Measurements from ENCODE around the gene CEBPA. TPM values are rescaled to one million over a fixed set of nuclear protein-coding genes. Genes with fewer than 3 reads are reported as not detected.

CEBPA gene
- total and polyA plus RNA-seq, 10 of the 15 experiments (the other 5 are each of a cell fraction or from before 2014, with no cell fraction given) = 0.04 to 0.36 (median 0.13) TPM; not detected in 4

DNA sequence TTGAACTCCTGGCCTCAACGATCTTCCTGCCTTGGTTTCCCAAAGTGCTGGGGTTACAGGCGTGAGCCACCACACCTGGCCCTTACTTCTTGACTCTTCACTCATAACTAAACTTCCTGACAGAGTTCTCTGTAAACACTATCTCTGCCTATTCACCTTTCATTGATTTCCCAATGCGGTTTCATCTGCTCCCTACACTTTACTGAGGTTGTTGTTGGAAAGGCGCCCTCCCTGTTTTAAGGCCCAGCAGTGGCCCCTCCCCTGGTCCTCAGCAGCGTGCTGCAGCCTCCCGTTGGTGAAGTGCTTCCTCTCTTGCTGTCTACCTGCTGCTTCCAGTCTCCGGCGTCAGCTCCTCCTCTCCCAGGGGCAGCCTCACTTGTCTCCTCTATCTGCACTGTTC lies 26.7 kb upstream of the CEBPA start:
- DNase-seq (ENCODE audit: low read depth, low spot score) (no peak), ATAC-seq (no peak), FAIRE-seq (no peak)
- ChIA-PET RAD21 (ENCODE audit: unreplicated experiment) (no interaction called here), CTCF (no interaction called here), POLR2A (no interaction called here), SMC1A (ENCODE audit: uncharacterized antibody, unreplicated experiment) (no interaction called here)
- no peaks in the 10 kb centered on the region for H3K79me2 ChIP-seq (ENCODE audit: control insufficient read depth, insufficient read depth, low read length)
- BruUV-seq (replicated peaks) = no TSS peak
- no peaks in the 10 kb centered on the region for H3K9me3 ChIP-seq (replicated peaks; ENCODE audit: control insufficient read depth, insufficient read depth, low read length)
- WGBS (ENCODE audit: insufficient coverage, insufficient replicate concordance, low lambda C conversion rate, missing lambda C conversion rate) = 35% methylated on average over 8 of the region's 8 CpGs
- no peak overlapping the region for H3K27ac ChIP-seq (ENCODE audit: control insufficient read depth, insufficient read depth)
- in situ Hi-C loops (cut with MboI) (no loop called here), intact Hi-C loops (cut with micrococcal nuclease; ENCODE audit: unreplicated experiment) (no loop called here)
- no peak overlapping the region for H3K9ac ChIP-seq (ENCODE audit: control insufficient read depth, insufficient read depth, low read length)
- no peak overlapping the region for H2AFZ ChIP-seq (ENCODE audit: control insufficient read depth, low read depth, low read length)
- no peaks in the 10 kb centered on the region for H3K4me1 ChIP-seq (ENCODE audit: control insufficient read depth, insufficient read depth, low read length)
- H3K4me2 ChIP-seq (ENCODE audit: control insufficient read depth, insufficient read depth) = no peak overlapping the region
- no peaks in the 10 kb centered on the region; a peak in 2 of 4 replicates for H3K27me3 ChIP-seq (replicated peaks in 1 of 2; ENCODE audit: control insufficient read depth in 2 of 2, insufficient read depth in 2 of 2, low read length in 1 of 2)
- no peaks in the 10 kb centered on the region; a peak in 1 of 4 replicates for H3K36me3 ChIP-seq (ENCODE audit: control insufficient read depth in 2 of 2, insufficient read depth in 2 of 2, low read length in 1 of 2)
- no peaks in the 10 kb centered on the region for H4K20me1 ChIP-seq (ENCODE audit: control insufficient read depth, insufficient read depth)
- no peak overlapping the region for H3K4me3 ChIP-seq
- TF ChIP-seq, protein P1, sequence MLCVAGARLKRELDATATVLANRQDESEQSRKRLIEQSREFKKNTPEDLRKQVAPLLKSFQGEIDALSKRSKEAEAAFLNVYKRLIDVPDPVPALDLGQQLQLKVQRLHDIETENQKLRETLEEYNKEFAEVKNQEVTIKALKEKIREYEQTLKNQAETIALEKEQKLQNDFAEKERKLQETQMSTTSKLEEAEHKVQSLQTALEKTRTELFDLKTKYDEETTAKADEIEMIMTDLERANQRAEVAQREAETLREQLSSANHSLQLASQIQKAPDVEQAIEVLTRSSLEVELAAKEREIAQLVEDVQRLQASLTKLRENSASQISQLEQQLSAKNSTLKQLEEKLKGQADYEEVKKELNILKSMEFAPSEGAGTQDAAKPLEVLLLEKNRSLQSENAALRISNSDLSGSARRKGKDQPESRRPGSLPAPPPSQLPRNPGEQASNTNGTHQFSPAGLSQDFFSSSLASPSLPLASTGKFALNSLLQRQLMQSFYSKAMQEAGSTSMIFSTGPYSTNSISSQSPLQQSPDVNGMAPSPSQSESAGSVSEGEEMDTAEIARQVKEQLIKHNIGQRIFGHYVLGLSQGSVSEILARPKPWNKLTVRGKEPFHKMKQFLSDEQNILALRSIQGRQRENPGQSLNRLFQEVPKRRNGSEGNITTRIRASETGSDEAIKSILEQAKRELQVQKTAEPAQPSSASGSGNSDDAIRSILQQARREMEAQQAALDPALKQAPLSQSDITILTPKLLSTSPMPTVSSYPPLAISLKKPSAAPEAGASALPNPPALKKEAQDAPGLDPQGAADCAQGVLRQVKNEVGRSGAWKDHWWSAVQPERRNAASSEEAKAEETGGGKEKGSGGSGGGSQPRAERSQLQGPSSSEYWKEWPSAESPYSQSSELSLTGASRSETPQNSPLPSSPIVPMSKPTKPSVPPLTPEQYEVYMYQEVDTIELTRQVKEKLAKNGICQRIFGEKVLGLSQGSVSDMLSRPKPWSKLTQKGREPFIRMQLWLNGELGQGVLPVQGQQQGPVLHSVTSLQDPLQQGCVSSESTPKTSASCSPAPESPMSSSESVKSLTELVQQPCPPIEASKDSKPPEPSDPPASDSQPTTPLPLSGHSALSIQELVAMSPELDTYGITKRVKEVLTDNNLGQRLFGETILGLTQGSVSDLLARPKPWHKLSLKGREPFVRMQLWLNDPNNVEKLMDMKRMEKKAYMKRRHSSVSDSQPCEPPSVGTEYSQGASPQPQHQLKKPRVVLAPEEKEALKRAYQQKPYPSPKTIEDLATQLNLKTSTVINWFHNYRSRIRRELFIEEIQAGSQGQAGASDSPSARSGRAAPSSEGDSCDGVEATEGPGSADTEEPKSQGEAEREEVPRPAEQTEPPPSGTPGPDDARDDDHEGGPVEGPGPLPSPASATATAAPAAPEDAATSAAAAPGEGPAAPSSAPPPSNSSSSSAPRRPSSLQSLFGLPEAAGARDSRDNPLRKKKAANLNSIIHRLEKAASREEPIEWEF (IDR thresholded peaks at IDR 0.05; ENCODE audit: insufficient replicate concordance, low read depth, low read length) = no peak
- TF ChIP-seq MTA2 (IDR thresholded peaks at IDR 0.05; ENCODE audit: low read depth) (no peak), NFIC (IDR thresholded peaks at IDR 0.05; ENCODE audit: low read depth, low read length) (no peak), LARP7 (IDR thresholded peaks at IDR 0.05) (no peak), RB1 (IDR thresholded peaks at IDR 0.05; ENCODE audit: borderline replicate concordance) (no peak), SMARCA5 (IDR thresholded peaks at IDR 0.05) (no peak), PML (IDR thresholded peaks at IDR 0.05; ENCODE audit: low read length) (no peak), STAT1 (conservative IDR thresholded peaks at IDR 0.05) (no peak), SUPT20H (IDR thresholded peaks at IDR 0.05; ENCODE audit: borderline replicate concordance, control insufficient read depth, low read depth, low read length) (no peak), WRNIP1 (IDR thresholded peaks at IDR 0.05; ENCODE audit: borderline replicate concordance, low read depth, low read length) (no peak), RBBP5 (conservative IDR thresholded peaks at IDR 0.05) (no peak), POLR2AphosphoS2 (IDR thresholded peaks at IDR 0.05; ENCODE audit: low read depth, low read length) (no peak), HDGF (IDR thresholded peaks at IDR 0.05) (no peak), HCFC1 (IDR thresholded peaks at IDR 0.05; ENCODE audit: low read length) (no peak)
- TF ChIP-seq, protein P2, sequence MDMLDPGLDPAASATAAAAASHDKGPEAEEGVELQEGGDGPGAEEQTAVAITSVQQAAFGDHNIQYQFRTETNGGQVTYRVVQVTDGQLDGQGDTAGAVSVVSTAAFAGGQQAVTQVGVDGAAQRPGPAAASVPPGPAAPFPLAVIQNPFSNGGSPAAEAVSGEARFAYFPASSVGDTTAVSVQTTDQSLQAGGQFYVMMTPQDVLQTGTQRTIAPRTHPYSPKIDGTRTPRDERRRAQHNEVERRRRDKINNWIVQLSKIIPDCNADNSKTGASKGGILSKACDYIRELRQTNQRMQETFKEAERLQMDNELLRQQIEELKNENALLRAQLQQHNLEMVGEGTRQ (IDR thresholded peaks at IDR 0.05; ENCODE audit: borderline replicate concordance, low read depth, low read length) = no peak
- TF ChIP-seq, protein P3, sequence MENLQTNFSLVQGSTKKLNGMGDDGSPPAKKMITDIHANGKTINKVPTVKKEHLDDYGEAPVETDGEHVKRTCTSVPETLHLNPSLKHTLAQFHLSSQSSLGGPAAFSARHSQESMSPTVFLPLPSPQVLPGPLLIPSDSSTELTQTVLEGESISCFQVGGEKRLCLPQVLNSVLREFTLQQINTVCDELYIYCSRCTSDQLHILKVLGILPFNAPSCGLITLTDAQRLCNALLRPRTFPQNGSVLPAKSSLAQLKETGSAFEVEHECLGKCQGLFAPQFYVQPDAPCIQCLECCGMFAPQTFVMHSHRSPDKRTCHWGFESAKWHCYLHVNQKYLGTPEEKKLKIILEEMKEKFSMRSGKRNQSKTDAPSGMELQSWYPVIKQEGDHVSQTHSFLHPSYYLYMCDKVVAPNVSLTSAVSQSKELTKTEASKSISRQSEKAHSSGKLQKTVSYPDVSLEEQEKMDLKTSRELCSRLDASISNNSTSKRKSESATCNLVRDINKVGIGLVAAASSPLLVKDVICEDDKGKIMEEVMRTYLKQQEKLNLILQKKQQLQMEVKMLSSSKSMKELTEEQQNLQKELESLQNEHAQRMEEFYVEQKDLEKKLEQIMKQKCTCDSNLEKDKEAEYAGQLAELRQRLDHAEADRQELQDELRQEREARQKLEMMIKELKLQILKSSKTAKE (IDR thresholded peaks at IDR 0.05; ENCODE audit: low read depth, poor library complexity, severe bottlenecking) = no peak

Measured in GM12878 (cell line).